ENCODE data around the gene HTRA1. TPM values are rescaled to one million over a fixed set of nuclear protein-coding genes. Genes with fewer than 3 reads are reported as not detected.

HTRA1 gene
- total RNA-seq, 1 experiment from 2014 or later = 18.6 TPM

- peak overlapping the region; percentile 72 for H2AFZ ChIP-seq (ENCODE audit: low read length)
- intact Hi-C loops (cut with micrococcal nuclease) = no loop called here
- H3K27ac ChIP-seq (ENCODE audit: low read length) = peak overlapping the region; percentile 77
- no peaks in the 10 kb centered on the region for H3K79me2 ChIP-seq (ENCODE audit: low read length)
- H3K4me2 ChIP-seq (ENCODE audit: low read length) = peak overlapping the region; percentile 71
- H3K9ac ChIP-seq (ENCODE audit: low read length) = peak overlapping the region; percentile 33; the same call in 1 of the 2 replicates
- no peaks in the 10 kb centered on the region for H3K27me3 ChIP-seq (ENCODE audit: low read length)
- BruUV-seq (replicated peaks) = no TSS peak
- TF ChIP-seq CTCF (conservative IDR thresholded peaks at IDR 0.05; ENCODE audit: low read depth, low read length) (no peak), EZH2phosphoT487 (IDR thresholded peaks at IDR 0.05; ENCODE audit: borderline replicate concordance, low read length) (no peak), EZH2 (IDR thresholded peaks at IDR 0.05; ENCODE audit: low read length, unreplicated experiment) (no peak)
- ATAC-seq (peak; percentile 94), DNase-seq (peak; percentile 83)
- no peaks in the 10 kb centered on the region for H3K9me3 ChIP-seq (ENCODE audit: low read length)
- no peaks in the 10 kb centered on the region for H3K9me2 ChIP-seq (replicated peaks; ENCODE audit: low read length)
- 0 out of 2 replicates have a peak overlapping the region, but pooled peaks have one; percentile 22 for H3K4me3 ChIP-seq (ENCODE audit: low read length)
- ChIA-PET CTCF (interaction anchor here (1.1 to 1.2 kb wide), 2 partner anchors 26 to 71 kb away, joined by 3 to 7 read pairs; no protein-coding TSS in a partner anchor), POLR2A (ENCODE audit: unreplicated experiment) (no interaction called here)
- H4K20me1 ChIP-seq (ENCODE audit: low read length) = no peaks in the 10 kb centered on the region
- no peaks in the 10 kb centered on the region for H3K36me3 ChIP-seq (ENCODE audit: low read depth, low read length)
- peaks cover 33% of the 10 kb centered on the region for H3K4me1 ChIP-seq (ENCODE audit: insufficient read depth, low read length)
- no peaks in the 10 kb centered on the region for H3F3A ChIP-seq (ENCODE audit: low read length, unreplicated experiment)
Measured at GRCh38 chr10:122494833-122495232, 33.5 kb downstream of the HTRA1 start.

- H3K9me2 ChIP-seq (replicated peaks; ENCODE audit: low read length) = no peaks in the 10 kb centered on the region
- BruUV-seq (replicated peaks) = no TSS peak
- no peak for ATAC-seq
- no peaks in the 10 kb centered on the region for H3K27me3 ChIP-seq (ENCODE audit: low read length)
- intact Hi-C loops (cut with micrococcal nuclease) = no loop called here
- no peak for TF ChIP-seq CTCF (conservative IDR thresholded peaks at IDR 0.05; ENCODE audit: low read depth, low read length)
- TF ChIP-seq EZH2phosphoT487 (IDR thresholded peaks at IDR 0.05; ENCODE audit: borderline replicate concordance, low read length) = no peak
- TF ChIP-seq EZH2 (IDR thresholded peaks at IDR 0.05; ENCODE audit: low read length, unreplicated experiment) = no peak
- H3K9ac ChIP-seq (ENCODE audit: low read length) = peak overlapping the region; percentile 32; the same call in 1 of the 2 replicates
- H4K20me1 ChIP-seq (ENCODE audit: low read length) = no peaks in the 10 kb centered on the region
- POLR2A ChIA-PET (ENCODE audit: unreplicated experiment) = no interaction called here
- H3K4me2 ChIP-seq (ENCODE audit: low read length) = peak overlapping the region; percentile 71
- no peaks in the 10 kb centered on the region for H3K79me2 ChIP-seq (ENCODE audit: low read length)
- peak overlapping the region; percentile 72 for H2AFZ ChIP-seq (ENCODE audit: low read length)
- H3K9me3 ChIP-seq (ENCODE audit: low read length) = no peaks in the 10 kb centered on the region
- no peaks in the 10 kb centered on the region for H3F3A ChIP-seq (ENCODE audit: low read length, unreplicated experiment)
- CTCF ChIA-PET = interaction anchor here (1.1 to 1.2 kb wide), 2 partner anchors 27 to 70 kb away, joined by 3 to 7 read pairs; no protein-coding TSS in a partner anchor
- H3K4me3 ChIP-seq (ENCODE audit: low read length) = 0 out of 2 replicates have a peak overlapping the region, but pooled peaks have one; percentile 22
- H3K4me1 ChIP-seq (ENCODE audit: insufficient read depth, low read length) = peaks cover 24% of the 10 kb centered on the region
- H3K27ac ChIP-seq (ENCODE audit: low read length) = peak overlapping the region; percentile 77
- no peaks in the 10 kb centered on the region for H3K36me3 ChIP-seq (ENCODE audit: low read depth, low read length)
- no peak for DNase-seq
Measured at GRCh38 chr10:122495406-122496340, 34.3 kb downstream of the HTRA1 start.
